HCT116 (cell line): ENCODE data around the gene LDB2. TPM values are rescaled to one million over a fixed set of nuclear protein-coding genes. Genes with fewer than 3 reads are reported as not detected.

Source experiments
- ATAC-seq: fragments of 200-7000 bp; cut with Tn5 transposase; 2 replicates; pipeline ENCODE4 v1.9.1; 2020; ENCODE audit warnings: mild to moderate bottlenecking, moderate library complexity
- BruUV-seq: library from RNA; stranded (reverse); fragments of 400-500 nt; replicated peaks from 2 replicates; lab custom pipeline; 2021; lab: Mats Ljungman, UMichigan
- CTCF ChIA-PET: fragments of 300-600 bp; sonication (Branson Sonifier 250); formaldehyde crosslinking; loops from one replicate; lab custom pipeline; 2021; ENCODE audit warnings: antibody characterized with exemption; lab: Charles Lee
- POLR2A ChIA-PET: fragments of 300-600, 350-600 bp; sonication (Branson Sonifier 250); formaldehyde crosslinking; loops from one replicate; lab custom pipeline; 2021; ENCODE audit warnings: antibody characterized with exemption; lab: Charles Lee
- RAD21 ChIA-PET, 2 experiments: fragments of 300-600 bp; sonication (Branson Sonifier 250); formaldehyde crosslinking; loops; one replicate each; lab custom pipeline; 2023; ENCODE audit warnings: low total read pairs in 2 of 2; ENCODE audit not compliant: uncharacterized antibody in 2 of 2, unreplicated experiment in 2 of 2, low non-redundant PET in 1 of 2; lab: Charles Lee
- DNase-seq: peaks from one replicate; pipeline ENCODE4 v3.0.0-alpha.2; 2010; ENCODE audit warnings: low read depth, low spot score
- H2AFZ ChIP-seq: fragments of 200-600 bp; shearing (Covaris generic), sonication (generic); 2 replicates; pipeline ENCODE4 v1.6.1; 2017; ENCODE audit warnings: low read depth, mixed run types, mixed read lengths, antibody characterized with exemption, low read length; ENCODE audit not compliant: poor library complexity, severe bottlenecking
- H3K27ac ChIP-seq: 2 replicates; pipeline ENCODE4 v1.5.1; 2012; ENCODE audit warnings: low read depth, low read length
- H3K27me3 ChIP-seq: fragments of 200-600 bp; sonication (generic); 2 replicates; pipeline ENCODE4 v1.6.1; 2016; ENCODE audit warnings: mixed run types, low read length, mixed read lengths; ENCODE audit not compliant: insufficient read depth
- H3K36me3 ChIP-seq, 2 experiments: fragments of 200-500 bp in 1 of 2; fragments of 200-600 bp in 1 of 2; sonication (Bioruptor generic) in 1 of 2; sonication (generic) in 1 of 2; 2 replicates each; pipeline versions ENCODE4 v1.5.1 to v1.6.1; 2014 to 2016; ENCODE audit warnings: low read length in 2 of 2, inconsistent platforms in 1 of 2, mixed read lengths in 1 of 2, mixed run types in 1 of 2; ENCODE audit not compliant: insufficient read depth in 2 of 2, control insufficient read depth in 1 of 2
- H3K4me1 ChIP-seq, 2 experiments: fragments of 200-600 bp in 1 of 2; sonication (generic) in 1 of 2; 2 replicates each; pipeline versions ENCODE4 v1.5.1 to v1.6.1; 2012 to 2017; ENCODE audit warnings: low read length in 2 of 2, inconsistent platforms in 1 of 2, mild to moderate bottlenecking in 1 of 2, mixed read lengths in 1 of 2, mixed run types in 1 of 2, moderate library complexity in 1 of 2; ENCODE audit not compliant: insufficient read depth in 2 of 2, control insufficient read depth in 1 of 2
- H3K4me2 ChIP-seq: fragments of 200-600 bp; sonication (generic); 2 replicates; pipeline ENCODE4 v1.6.1; 2017; ENCODE audit warnings: mixed run types, low read length, mixed read lengths
- H3K4me3 ChIP-seq, 2 experiments: fragments of 200-600 bp in 1 of 2; sonication (generic) in 1 of 2; replicated peaks in 1 of 2; 2 replicates each; pipeline ENCODE4 v1.5.1; 2011 to 2016; ENCODE audit warnings: low read length in 2 of 2, control low read depth in 1 of 2, low read depth in 1 of 2, mild to moderate bottlenecking in 1 of 2, mixed read lengths in 1 of 2, mixed run types in 1 of 2
- H3K79me2 ChIP-seq: fragments of 200-600 bp; sonication (generic); 2 replicates; pipeline ENCODE4 v1.6.1; 2017; ENCODE audit warnings: mild to moderate bottlenecking, mixed run types, low read length, moderate library complexity, mixed read lengths; ENCODE audit not compliant: insufficient read depth
- H3K9ac ChIP-seq: fragments of 200-600 bp; sonication (generic); 2 replicates; pipeline ENCODE4 v1.6.1; 2016; ENCODE audit warnings: low read length, mixed read lengths
- H3K9me2 ChIP-seq: fragments of 200-600 bp; sonication (generic), shearing (Covaris generic); 2 replicates; pipeline ENCODE4 v1.6.1; 2017; ENCODE audit warnings: mixed run types, mild to moderate bottlenecking, moderate library complexity; ENCODE audit not compliant: insufficient read depth
- H3K9me3 ChIP-seq, 2 experiments: fragments of 200-500 bp in 1 of 2; fragments of 200-600 bp in 1 of 2; sonication (Bioruptor generic) in 1 of 2; sonication (generic) in 1 of 2; 2 replicates each; pipeline ENCODE4 v1.6.1; 2014 to 2017; ENCODE audit warnings: low read length in 2 of 2, mixed read lengths in 2 of 2, inconsistent platforms in 1 of 2, low read depth in 1 of 2, mild to moderate bottlenecking in 1 of 2, mixed run types in 1 of 2, moderate library complexity in 1 of 2; ENCODE audit not compliant: control insufficient read depth in 1 of 2, insufficient read depth in 1 of 2
- H4K20me1 ChIP-seq: fragments of 200-600 bp; sonication (generic), shearing (Covaris generic); 2 replicates; pipeline ENCODE4 v1.6.1; 2017; ENCODE audit warnings: mixed run types, mild to moderate bottlenecking, moderate library complexity; ENCODE audit not compliant: insufficient read depth
- EGR1 ChIP-seq: IDR thresholded peaks from 2 replicates; pipeline ENCODE4 v1.6.1; 2012; ENCODE audit warnings: low read depth
- EZH2phosphoT487 ChIP-seq: fragments of 200-600 bp; IDR thresholded peaks from 2 replicates; pipeline ENCODE4 v1.6.1; 2018; ENCODE audit warnings: antibody characterized with exemption, borderline replicate concordance
- POLR2A ChIP-seq: IDR thresholded peaks from 2 replicates; pipeline ENCODE4 v1.7.0; 2011; ENCODE audit warnings: borderline replicate concordance; ENCODE audit not compliant: insufficient read depth, insufficient read length; ENCODE audit errors: extremely low read depth
- POLR2AphosphoS5 ChIP-seq: IDR thresholded peaks from 2 replicates; pipeline ENCODE4 v1.6.1; 2011; ENCODE audit warnings: mild to moderate bottlenecking, low read depth, low read length, moderate library complexity
- RAD21 ChIP-seq: IDR thresholded peaks from 2 replicates; pipeline ENCODE4 v1.6.1; 2012; ENCODE audit warnings: low read depth, mild to moderate bottlenecking
- SIN3A ChIP-seq: IDR thresholded peaks from 2 replicates; pipeline ENCODE4 v1.6.1; 2012; ENCODE audit warnings: low read depth
- SP1 ChIP-seq: IDR thresholded peaks from 2 replicates; pipeline ENCODE4 v1.6.1; 2012; ENCODE audit warnings: low read depth
- YY1 ChIP-seq: IDR thresholded peaks from 2 replicates; pipeline ENCODE4 v1.6.1; 2011; ENCODE audit warnings: low read length, low read depth, moderate library complexity, mild to moderate bottlenecking; ENCODE audit not compliant: insufficient replicate concordance; ENCODE audit errors: extremely low read depth
- ZFX ChIP-seq: fragments of 450-650 bp; IDR thresholded peaks from 2 replicates; pipeline ENCODE4 v1.6.1; 2017
- ZNF274 ChIP-seq: fragments of 200-500 bp; sonication (Bioruptor generic); IDR thresholded peaks from 2 replicates; pipeline ENCODE4 v1.6.1; 2014; ENCODE audit warnings: mild to moderate bottlenecking, low read depth, low read length, inconsistent platforms
- intact Hi-C: fragments of 100-400 bp; cut with micrococcal nuclease; formaldehyde crosslinking; loops from 2 replicates; pipeline ENCODE4 v1.10.0; 2022
- total RNA-seq: library from RNA; stranded (reverse); gene quantifications from one replicate; pipeline ENCODE4 v1.2.1, GENCODE V29; 2021; ENCODE audit not compliant: unreplicated experiment
- TF ChIP-seq, protein P1 (sequence below): IDR thresholded peaks from 2 replicates; pipeline ENCODE4 v1.6.1; 2012
- TF ChIP-seq, protein P2 (sequence below): IDR thresholded peaks from 2 replicates; pipeline ENCODE4 v1.6.1; 2011; ENCODE audit warnings: mild to moderate bottlenecking, low read length, moderate library complexity; ENCODE audit not compliant: insufficient replicate concordance; ENCODE audit errors: extremely low read depth

The LDB2 gene
- total RNA-seq, 1 experiment from 2014 or later: 0.12 TPM

DNA sequence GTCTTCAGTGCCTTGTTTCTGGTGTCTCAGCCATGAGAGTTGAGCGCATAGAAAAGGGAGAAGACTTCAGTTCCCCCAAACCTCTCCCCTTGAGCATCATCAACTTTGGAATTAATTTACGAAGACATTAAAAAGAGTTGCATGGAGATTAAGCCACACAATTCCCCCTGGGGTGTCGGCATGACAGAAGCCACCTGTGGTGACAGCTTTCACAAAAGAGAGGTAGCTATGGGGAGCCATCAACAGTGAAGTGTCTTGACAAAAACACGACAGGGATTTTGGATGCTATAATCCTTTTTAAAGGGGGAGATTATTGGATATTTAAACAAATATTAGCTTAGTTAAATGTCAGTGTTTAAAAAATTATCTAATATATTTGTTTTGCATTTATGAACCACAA lies 307.6 kb downstream of the LDB2 start (continued):
- TF ChIP-seq, protein P1, sequence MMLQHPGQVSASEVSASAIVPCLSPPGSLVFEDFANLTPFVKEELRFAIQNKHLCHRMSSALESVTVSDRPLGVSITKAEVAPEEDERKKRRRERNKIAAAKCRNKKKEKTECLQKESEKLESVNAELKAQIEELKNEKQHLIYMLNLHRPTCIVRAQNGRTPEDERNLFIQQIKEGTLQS: no peak
- TF ChIP-seq EGR1: no peak
- no peak for TF ChIP-seq YY1
- TF ChIP-seq SIN3A: no peak
- TF ChIP-seq POLR2AphosphoS5: no peak

DNA sequence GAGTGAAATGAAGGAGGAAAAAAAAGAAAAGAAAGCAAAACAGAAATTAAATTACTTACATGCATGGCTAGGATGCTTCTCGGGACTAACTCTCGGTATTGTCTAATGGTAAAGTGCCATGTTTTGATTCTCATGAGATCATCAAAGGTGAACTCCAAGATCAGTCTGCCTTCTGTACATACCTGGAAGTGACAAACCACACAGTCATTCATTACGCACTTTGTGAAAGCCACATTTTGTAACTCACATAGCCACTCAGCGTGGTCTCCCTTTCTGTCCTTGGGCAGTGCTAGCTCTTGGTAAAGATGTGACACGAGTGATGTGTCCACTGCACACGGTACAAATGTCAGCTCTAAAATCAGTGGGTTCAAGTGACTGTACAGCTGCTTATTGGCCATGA lies 309.8 kb downstream of the LDB2 start:
- Histone ChIP-seq H3K9ac (no peak overlapping the region), H3K9me3 (no peaks in the 10 kb centered on the region), H4K20me1 (no peaks in the 10 kb centered on the region), H3K4me3 (no peak overlapping the region), H2AFZ (no peak overlapping the region), H3K9me2 (no peaks in the 10 kb centered on the region), H3K36me3 (no peaks in the 10 kb centered on the region), H3K27ac (no peak overlapping the region), H3K79me2 (no peaks in the 10 kb centered on the region), H3K4me1 (no peaks in the 10 kb centered on the region), H3K4me2 (no peak overlapping the region), H3K27me3 (0 out of 2 replicates have a peak, but pooled peaks cover 3% of the 10 kb centered on the region)
- ChIA-PET RAD21 (no interaction called here), CTCF (no interaction called here), POLR2A (no interaction called here)
- ATAC-seq (no peak), DNase-seq (no peak)
- TF ChIP-seq RAD21: no peak
- intact Hi-C loops: no loop called here
- BruUV-seq: no TSS peak

DNA sequence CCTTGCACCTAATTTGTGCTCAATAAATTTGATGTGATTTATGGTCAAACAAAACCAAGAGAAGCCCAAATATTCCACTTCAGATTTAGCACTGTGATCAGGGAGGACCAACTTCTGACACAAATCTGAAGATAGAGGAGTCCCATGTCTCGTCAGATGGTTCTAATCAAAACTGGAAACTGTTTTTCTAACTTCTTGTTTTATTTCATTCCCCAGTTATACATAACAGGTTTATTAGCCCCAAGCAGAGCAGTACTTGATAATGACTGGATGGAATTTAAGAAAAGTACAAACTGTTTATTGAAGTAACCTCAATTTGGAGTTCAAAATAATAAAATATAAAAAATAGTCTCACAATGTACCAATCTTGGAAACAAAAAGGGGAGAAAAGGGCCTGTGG lies 310.3 kb downstream of the LDB2 start:
- no peak overlapping the region for H3K4me2 ChIP-seq

More for the DNA sequence above, 310.3 kb downstream of the LDB2 start:
- Histone ChIP-seq H3K9me3 (no peaks in the 10 kb centered on the region), H3K36me3 (no peaks in the 10 kb centered on the region), H3K27me3 (no peaks in the 10 kb centered on the region), H2AFZ (no peak overlapping the region), H3K79me2 (no peaks in the 10 kb centered on the region), H4K20me1 (no peaks in the 10 kb centered on the region), H3K9me2 (no peaks in the 10 kb centered on the region), H3K4me1 (no peaks in the 10 kb centered on the region), H3K27ac (no peak overlapping the region), H3K9ac (no peak overlapping the region), H3K4me3 (no peak overlapping the region)
- ChIA-PET CTCF (no interaction called here), RAD21 (no interaction called here), POLR2A (interaction anchor here (0.8 kb wide), 1 partner anchor 10 kb away, joined by 3 read pairs; no protein-coding TSS in a partner anchor)
- intact Hi-C loops: no loop called here
- BruUV-seq: no TSS peak
- TF ChIP-seq ZFX: no peak
- no peak for TF ChIP-seq POLR2AphosphoS5
- TF ChIP-seq EZH2phosphoT487: no peak
- TF ChIP-seq YY1: no peak
- no peak for TF ChIP-seq RAD21
- TF ChIP-seq SP1: no peak
- TF ChIP-seq SIN3A: no peak
- TF ChIP-seq, protein P2, sequence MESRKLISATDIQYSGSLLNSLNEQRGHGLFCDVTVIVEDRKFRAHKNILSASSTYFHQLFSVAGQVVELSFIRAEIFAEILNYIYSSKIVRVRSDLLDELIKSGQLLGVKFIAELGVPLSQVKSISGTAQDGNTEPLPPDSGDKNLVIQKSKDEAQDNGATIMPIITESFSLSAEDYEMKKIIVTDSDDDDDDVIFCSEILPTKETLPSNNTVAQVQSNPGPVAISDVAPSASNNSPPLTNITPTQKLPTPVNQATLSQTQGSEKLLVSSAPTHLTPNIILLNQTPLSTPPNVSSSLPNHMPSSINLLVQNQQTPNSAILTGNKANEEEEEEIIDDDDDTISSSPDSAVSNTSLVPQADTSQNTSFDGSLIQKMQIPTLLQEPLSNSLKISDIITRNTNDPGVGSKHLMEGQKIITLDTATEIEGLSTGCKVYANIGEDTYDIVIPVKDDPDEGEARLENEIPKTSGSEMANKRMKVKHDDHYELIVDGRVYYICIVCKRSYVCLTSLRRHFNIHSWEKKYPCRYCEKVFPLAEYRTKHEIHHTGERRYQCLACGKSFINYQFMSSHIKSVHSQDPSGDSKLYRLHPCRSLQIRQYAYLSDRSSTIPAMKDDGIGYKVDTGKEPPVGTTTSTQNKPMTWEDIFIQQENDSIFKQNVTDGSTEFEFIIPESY: no peak
- no peak for TF ChIP-seq POLR2A
- TF ChIP-seq ZNF274: no peak
- TF ChIP-seq EGR1: no peak
- ATAC-seq (no peak), DNase-seq (no peak)
